ENCODE data around the gene FCER2.

Gene FCER2

DNA sequence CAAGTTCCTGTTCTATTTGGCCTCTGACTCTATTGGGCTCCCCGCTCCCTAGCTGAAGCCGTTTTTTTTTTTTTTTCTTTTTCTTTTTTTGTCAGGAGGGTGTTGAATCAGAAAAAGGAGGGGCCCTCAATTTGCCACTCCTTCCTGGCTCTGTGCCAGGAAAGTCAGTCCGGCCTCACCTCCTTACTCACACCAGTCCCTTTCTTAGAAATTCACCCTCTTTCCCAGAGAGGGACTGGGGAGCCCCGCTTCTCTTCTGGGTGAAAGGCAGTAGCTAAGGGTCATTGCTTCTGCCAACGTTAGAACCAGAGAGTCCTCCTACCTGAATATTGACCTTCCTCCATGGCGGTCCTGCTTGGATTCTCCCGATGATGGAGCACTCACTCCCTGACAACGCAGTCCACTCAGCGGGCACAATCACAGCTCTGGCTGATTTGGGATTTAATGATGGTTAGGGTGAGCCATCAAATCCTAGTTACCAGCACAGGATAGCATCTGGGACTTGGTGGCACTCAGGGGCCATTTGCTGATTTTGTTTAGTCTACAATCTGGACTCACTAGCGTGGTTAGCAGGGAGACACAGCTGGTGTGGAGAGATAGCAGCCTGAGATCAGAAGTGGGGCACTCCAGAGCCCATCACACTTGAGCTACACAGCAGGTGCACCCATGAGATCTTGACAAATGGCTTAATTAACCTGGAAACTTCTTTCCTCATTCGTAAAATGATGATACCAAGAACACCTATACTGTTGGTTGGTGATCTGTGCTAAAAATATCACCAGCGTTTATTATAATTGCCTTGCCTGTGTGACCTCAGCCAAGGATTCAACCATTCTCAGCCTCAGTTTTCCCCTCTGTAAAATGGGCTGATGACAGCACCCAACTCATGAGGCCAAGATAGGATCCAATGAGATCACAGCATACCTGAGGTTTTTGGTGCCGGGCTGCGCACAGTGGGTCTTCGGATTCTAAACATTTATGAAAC is 2.2 kb downstream of the FCER2 start:
- peak; percentile 78 for DNase-seq (ENCODE audit: low spot score)

- DNase-seq (ENCODE audit: low spot score) = no peak
Measured at GRCh38 chr19:7699003-7699402, 2.9 kb downstream of the FCER2 start.

DNA sequence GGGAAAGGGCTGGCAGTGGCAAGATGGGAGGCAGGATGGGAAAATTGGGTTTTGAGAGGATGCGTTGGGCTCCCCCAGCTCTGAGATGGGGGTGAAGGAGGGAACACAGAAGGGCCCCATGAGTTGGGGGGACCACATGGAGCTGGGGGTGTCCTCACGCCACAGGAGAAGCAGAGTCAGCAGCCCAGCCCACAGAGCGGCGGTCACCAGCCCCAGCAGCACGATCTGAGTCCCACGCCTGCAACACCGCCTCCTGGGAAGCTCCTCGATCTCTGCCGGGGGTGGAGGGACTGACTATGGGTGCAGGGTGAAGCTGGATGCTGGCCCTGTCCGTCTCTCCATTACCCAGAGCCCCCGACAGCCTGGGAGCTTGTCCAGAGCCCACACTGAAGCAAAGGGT is 3.3 kb downstream of the FCER2 start:
- no peak for DNase-seq (ENCODE audit: low spot score)

DNA sequence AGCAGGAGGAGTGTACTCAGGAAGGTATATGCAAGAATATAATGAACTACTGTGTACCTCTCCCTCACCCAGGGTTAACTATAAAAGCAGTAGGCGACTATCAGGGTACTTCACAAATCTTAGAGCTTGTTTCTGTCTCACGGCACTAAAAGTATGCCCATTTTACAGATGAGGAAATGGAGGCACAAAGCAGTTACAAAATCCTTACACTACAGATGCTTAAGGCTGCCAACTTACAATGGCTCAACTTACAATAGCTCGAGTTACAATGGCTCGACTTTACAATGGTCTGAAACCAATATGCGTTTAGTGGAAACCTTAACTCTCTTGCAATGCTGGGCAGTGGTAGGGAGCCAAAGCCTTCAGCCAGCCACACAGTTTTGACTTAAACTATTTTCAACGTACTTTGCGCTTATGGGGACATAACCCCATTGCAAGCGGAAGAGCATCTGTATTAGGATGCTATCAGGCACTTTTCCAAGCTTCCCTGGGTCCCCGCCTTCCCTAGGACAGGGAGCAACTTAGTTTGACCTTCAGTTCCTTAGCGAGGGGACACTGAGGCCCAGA is 4.1 kb downstream of the FCER2 start:
- no peak for DNase-seq (ENCODE audit: low spot score)

- DNase-seq (ENCODE audit: low spot score) = no peak
Measured at GRCh38 chr19:7694499-7694898, 7.4 kb downstream of the FCER2 start.

DNA sequence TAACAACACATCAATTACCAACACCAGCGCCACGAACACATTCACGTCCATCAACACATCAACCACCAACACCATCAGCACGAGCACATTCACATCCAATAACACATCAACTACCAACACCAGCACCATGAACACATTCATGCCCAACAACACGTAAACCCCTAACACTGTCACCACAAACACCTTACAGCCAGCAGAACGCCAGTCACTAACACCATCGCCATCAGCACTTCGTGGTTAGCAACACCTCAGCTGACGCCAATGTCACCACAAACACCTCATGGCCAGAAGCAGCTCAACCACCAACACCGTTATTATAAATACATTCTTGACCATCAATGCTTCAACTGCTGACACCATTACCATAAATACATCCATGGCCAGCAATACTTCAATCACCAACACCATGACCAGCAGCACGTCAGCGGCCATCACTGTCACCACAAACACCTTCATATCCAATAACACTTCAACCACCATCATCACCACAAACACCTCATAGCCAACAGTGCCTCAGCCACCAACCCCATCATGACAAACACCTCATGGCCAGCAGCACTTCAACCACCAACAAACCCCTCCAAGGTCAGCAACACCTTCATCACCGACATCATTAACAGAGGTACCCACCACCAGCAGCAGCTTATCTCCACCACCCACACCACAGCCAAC is 9.4 kb downstream of the FCER2 start:
- DNase-seq (ENCODE audit: low spot score) = no peak

DNA sequence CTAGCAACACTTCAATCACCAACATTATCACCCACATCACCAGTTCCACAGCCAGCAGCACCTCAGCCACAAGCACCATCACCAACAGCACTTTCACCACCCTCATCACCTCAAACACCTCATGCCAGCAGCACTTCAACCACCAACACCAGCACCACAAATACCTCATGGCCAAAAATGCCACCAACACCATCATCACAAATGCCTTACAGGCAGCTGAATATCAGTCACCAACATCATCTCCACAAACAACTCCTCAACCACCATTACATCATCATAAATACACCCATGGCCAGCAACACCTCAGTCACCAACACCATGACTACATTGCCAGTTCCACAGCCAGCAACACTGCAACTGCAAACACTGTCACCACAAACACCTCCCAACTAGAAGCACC is 10.4 kb downstream of the FCER2 start:
- DNase-seq (ENCODE audit: low spot score) = no peak

GRCh38 chr19:7690779-7691258 is 11.1 kb downstream of the FCER2 start:
- no peak for DNase-seq (ENCODE audit: low spot score)

DNA sequence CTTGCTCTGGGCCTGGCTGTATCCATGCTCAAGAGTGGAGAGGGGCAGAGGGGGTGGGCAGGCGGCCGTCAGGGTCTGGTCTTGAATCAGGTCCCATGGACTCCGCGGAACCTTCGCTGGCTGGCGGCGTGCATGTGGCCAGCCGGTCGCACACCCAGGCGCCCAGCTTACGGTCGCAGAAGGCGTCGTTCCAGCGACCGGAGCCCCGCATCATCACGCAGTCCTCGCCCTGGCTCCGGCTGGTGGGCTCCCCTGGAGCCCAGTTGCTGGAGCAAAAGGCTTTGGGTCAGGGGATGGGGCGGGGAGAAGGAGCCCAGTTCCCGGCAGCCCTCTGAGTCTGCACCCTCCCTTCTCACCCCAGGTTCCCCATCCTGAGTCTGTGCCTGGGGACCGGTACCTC is 12.8 kb downstream of the FCER2 start:
- no peak for DNase-seq (ENCODE audit: low spot score)

- no peak for DNase-seq (ENCODE audit: low spot score)
Measured at GRCh38 chr19:7687177-7687576, 14.8 kb downstream of the FCER2 start.

DNA sequence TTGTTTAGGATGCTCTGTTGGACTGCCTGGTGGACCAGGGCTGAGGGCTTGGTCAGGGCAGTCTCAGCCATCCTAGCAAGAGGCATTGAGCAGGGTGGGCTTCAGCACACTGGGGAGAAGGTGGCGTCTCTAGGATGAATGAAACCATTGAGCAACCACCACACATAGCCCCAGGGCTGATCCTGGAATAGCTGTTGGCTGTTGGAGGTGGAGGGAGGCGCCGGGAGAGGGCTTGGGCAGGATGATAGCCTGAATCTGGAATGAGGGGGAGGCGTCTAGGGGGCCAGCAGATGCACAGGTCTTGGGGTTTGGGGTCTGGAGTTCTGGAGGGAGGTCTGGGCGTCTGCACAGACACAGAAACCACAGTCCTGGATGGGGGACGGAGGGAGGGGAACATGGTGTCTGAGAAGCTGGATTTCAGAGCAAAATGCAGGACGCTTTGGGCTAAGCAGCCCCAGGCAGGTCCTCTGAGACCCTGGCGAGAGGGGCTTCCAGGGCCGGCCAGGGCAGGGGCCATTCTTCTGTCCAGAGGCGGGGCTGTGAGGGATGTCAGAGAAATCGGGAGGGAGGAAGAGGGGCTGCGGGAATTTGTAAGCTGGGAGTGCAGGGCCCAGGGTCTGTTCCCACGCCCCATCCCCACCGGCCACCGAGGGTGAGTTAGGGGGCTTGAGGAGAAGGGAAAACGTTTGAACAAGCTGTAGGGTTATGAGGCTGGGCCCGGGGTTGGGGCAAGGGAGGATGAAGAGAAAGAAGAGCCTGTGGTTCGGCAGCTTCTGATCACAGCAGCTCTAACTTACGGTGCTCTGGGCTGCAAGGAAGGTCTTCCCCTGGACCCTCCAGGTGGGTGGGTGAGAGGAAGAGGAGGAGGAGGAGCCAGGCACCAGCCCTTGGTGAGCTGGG is 16.1 kb downstream of the FCER2 start:
- DNase-seq (ENCODE audit: low spot score) = no peak

DNA sequence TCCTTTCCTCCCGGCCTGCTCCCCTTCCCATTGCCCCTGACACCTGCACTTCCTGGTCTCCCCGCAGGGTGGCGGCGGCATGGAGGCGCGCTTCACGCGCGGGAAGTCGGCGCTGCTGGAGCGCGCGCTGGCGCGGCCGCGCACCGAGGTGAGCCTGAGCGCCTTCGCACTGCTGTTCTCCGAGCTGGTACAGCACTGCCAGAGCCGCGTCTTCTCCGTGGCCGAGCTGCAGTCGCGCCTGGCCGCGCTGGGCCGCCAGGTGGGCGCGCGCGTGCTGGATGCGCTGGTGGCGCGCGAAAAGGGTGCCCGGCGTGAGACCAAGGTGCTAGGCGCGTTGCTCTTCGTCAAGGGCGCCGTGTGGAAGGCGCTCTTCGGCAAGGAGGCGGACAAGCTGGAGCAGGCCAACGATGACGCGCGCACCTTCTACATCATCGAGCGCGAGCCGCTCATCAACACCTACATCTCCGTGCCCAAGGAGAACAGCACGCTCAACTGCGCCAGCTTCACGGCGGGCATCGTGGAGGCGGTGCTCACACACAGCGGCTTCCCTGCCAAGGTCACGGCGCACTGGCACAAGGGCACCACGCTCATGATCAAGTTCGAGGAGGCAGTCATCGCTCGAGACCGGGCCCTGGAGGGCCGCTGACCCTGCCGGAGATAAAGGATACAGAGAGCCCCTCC is 19.6 kb downstream of the FCER2 start:
- DNase-seq (ENCODE audit: low spot score) = no peak

DNA sequence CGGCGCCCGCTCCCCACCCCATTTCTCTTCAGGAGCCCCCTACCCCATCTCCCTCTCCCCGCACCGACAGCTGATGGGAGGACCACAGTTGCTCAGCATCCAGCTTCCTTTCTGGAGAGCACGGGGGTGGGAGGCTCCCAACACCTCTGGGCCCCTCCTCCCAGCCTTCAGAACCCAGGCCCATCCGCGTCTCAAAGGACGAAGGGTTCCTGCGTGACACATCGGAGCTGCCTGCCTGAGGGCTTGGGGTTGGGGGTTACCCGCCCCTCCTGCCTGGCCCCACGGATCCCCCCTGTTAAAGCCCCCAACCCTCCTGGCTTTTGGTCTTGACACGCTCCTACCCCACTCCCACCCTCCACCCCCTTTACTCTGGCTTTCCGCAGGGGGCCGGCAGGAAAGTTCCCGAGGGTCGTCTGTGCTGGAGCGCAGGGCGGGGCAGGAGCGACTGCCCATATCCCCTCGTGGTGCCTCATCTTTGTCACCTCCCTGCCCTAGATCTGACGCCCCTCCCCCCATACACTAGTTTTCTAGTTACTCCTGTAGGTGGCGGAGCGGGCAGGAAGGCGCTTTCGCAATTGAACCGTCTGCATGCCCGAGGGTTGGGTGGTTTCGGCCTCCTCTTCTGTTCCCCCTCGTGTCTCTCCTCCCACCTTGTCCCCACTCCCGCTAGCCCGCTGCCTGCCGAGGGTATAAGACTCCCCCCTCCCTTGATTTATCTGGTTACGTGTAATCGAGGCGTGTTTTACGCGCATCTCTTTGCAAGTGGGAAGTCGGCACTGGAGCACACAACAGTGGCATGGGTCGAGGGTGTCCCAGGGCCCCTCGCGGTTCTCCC is 20.4 kb downstream of the FCER2 start:
- DNase-seq (ENCODE audit: low spot score) = peak; percentile 93

GRCh38 chr19:7680606-7681339 is 21.2 kb downstream of the FCER2 start, which contains the start of gene TRAPPC5:
Gene TRAPPC5 (plus strand): TSS chr19:7680833. CDS start chr19:7682254, 1,421 bp downstream.
- DNase-seq (ENCODE audit: low spot score) = peak; percentile 89

GRCh38 chr19:7679771-7680605 is 21.9 kb downstream of the FCER2 start:
- DNase-seq (ENCODE audit: low spot score) = no peak

DNA sequence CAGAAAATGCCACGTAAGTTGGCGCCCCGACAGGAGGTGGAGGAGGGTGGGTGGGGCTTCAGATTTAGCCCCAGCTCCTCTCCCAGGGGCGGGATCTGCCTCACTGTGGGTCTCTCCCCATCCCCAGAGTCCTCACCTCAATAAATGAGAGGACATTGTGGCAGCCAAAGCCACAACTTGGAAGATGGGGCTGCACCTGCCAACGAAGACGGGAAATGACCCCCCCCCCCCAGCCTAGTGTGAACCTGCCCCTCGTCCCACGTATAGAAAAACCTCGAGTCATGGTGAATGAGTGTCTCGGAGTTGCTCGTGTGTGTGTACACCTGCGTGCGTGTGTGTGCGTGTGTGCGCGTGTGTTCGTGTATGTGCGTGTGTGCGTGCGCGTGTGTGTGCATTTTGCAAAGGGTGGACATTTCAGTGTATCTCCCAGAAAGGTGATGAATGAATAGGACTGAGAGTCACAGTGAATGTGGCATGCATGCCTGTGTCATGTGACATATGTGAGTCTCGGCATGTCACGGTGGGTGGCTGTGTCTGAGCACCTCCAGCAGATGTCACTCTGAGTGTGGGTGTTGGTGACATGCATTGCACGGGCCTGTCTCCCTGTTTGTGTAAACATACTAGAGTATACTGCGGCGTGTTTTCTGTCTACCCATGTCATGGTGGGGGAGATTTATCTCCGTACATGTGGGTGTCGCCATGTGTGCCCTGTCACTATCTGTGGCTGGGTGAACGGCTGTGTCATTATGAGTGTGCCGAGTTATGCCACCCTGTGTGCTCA is 22.8 kb downstream of the FCER2 start:
- peak; percentile 77 for DNase-seq (ENCODE audit: low spot score)

- DNase-seq (ENCODE audit: low spot score) = peak; percentile 18
Measured at GRCh38 chr19:7677669-7678311, 24.1 kb downstream of the FCER2 start.
